GM21576 (cell line): ENCODE results near the gene DENND1A.

Experiments used
- ATAC-seq: cut with Tn5 transposase; IDR thresholded peaks from one replicate; pipeline ENCODE4 v1.9.1; 2021; ENCODE audit warnings: mild to moderate bottlenecking, moderate library complexity; ENCODE audit not compliant: unreplicated experiment

DENND1A gene

GRCh38 chr9:123776708-123777537 lies 153.0 kb downstream of the DENND1A start:
- ATAC-seq: no peak

DNA sequence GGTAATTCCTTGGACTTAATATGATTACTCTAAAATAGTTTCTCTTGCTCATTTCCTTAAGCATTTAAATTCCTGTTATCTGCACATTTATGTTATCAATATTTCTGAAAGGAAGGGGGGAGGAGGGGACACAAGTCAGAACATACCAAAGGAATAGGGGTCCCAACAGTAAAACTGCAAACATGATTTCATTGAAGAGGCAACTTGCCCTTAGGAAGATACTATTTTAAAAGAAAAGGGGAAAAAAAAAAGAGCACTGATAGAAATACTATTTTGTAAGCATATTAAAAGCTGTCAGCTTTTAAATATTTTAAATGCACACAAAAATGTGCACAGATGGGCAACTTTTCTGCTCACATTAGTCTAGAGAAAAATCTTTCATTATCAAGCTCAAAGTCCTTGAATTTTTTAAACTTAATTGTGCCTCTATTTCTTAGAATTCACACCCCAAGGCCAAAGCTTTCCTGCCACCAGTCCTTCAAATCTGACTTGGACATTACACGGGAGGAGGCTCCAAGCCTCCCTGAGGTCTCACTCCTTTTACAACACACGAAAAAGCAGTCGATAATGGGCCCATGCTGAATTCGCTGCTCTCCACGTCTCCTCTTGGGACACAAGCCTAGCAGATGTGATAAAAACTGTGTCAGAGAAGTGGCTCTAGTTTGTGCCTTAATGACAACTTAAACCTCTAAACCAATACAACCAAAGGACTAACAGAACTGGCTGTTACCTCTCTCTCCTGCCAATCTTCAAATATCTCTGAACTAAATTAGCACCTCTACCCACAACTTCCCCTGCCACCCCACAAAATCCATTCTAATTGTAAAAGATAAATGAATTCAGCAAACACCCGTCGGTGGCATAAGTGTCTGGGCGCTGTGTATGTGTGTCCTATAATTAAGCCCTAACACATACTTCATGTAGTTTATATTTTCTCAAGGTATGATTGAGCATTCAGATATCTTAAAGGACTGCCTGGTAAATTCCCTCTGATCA lies 154.3 kb downstream of the DENND1A start:
- ATAC-seq: no peak

- no peak for ATAC-seq
Observed at GRCh38 chr9:123773783-123774182, 156.1 kb downstream of the DENND1A start.

- no peak for ATAC-seq
Observed at GRCh38 chr9:123772967-123773366, 157.0 kb downstream of the DENND1A start.

GRCh38 chr9:123772374-123772773 lies 157.6 kb downstream of the DENND1A start:
- ATAC-seq: no peak

GRCh38 chr9:123771690-123772089 lies 158.2 kb downstream of the DENND1A start:
- ATAC-seq: no peak

DNA sequence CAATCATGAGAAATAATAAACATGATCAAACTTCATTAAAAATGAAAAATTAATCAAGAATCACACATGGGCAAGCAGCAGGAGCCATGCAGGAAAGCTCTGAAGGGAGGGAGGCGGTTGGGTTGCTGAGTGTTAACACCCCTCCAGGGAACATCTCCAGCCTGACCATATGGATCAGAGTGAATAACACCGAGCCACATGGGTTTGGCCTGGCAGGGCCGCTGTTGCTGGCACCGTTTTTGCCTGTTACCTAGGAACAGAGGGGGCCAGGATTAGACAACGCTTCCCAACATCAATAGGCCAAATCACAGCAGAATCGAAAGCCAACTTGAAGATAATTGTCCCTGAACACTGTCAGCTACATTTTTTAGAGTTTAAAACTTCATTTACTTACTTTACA lies 160.2 kb downstream of the DENND1A start:
- no peak for ATAC-seq

- ATAC-seq: no peak
Observed at GRCh38 chr9:123763910-123764588, 165.9 kb downstream of the DENND1A start.

GRCh38 chr9:123761905-123762605 lies 167.9 kb downstream of the DENND1A start:
- no peak for ATAC-seq

DNA sequence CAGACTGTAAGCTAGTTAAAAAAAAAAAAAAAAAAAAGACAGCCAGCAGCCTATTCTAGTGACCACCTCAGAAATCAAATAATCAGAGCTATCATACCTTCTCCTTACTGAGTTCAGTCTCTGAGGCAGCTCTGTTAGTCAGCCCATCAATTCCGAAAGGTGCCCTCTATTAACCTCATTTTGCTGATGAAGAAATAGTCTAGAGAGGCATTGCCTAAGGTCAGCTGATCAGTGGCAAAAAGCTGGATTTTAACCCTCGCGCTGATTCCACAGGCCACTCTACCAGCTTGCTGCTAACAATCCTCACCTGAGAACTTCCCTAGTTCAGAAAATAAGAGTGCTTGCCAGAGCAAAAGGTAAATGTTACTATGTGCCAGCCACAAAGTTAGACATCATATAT lies 172.0 kb downstream of the DENND1A start:
- ATAC-seq: no peak

GRCh38 chr9:123757547-123757946 lies 172.4 kb downstream of the DENND1A start:
- ATAC-seq: no peak

DNA sequence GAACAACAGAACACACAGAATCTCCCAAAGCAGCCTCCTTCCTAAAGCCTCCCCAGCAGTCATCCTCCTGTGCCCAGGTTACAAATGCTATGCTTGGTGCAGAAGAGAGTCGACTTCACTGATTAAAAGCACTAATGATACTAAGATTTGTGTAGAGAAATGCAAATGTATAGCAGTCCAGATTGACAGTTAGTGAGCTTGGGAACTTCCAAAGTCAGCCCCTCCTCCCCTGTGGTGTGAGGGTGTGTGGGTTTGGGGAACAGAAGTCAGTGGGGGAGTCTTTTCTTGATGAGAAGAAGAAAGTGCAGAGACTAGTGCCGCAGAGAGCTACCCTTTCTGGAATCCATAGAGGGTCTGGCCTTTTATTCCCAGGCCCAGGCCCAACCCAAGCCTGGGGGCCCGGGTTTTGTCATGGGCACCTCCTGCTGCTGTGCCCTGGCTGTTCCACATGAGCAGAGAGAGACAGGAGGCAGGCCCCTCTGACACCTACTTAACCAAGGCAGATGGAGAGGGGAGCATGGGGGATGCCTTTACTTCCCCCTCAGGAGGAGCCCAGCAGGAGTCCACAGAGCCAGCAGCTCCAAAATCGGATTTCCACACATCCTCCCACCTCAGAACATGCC lies 173.3 kb downstream of the DENND1A start:
- no peak for ATAC-seq

DNA sequence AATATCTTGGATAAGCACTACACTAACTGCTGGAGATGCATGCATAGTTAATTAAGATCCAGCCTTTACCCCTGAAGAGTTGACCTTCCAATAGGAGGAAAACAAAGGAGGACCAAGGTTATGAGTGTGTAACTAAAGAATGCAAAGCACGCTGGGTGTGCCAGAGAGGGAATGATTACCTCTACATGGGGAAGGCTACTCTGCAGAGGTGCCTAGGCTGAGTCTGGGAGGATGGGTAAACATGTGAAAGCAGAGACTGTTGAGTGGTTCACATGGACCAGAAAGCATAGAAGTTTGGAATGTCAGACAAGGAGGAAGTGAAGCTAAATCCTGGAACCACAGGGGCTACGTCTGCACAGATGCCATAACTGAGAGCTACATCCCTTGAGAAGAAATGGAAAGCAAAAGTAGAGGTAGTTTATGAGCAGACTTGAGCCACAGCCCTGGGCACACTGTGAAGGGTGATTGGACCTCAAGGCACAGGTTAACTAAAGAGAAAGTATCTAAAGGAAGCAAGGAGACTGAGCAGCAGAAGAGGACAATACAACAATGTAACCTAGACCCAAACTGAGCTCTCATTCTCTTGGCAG lies 176.2 kb downstream of the DENND1A start:
- ATAC-seq: no peak

DNA sequence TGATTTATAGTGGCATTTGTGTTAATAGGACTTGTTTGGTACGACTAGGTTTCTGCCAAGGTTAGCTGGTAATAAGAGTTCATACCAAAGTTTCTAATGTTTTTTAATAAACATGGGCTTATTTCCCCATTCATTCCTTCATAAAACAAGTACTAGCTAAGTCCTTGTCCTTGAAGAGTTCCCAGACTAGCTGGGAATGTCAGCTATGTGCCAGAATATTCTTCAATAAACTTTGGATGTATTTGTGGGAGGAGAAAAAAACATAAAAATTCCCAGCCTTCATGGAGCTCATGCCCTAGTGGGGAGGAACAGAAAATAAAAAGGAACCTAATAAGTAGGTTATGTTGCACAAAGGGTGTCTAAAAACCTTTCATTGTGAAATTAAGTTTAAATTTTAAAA lies 176.9 kb downstream of the DENND1A start:
- ATAC-seq: no peak

DNA sequence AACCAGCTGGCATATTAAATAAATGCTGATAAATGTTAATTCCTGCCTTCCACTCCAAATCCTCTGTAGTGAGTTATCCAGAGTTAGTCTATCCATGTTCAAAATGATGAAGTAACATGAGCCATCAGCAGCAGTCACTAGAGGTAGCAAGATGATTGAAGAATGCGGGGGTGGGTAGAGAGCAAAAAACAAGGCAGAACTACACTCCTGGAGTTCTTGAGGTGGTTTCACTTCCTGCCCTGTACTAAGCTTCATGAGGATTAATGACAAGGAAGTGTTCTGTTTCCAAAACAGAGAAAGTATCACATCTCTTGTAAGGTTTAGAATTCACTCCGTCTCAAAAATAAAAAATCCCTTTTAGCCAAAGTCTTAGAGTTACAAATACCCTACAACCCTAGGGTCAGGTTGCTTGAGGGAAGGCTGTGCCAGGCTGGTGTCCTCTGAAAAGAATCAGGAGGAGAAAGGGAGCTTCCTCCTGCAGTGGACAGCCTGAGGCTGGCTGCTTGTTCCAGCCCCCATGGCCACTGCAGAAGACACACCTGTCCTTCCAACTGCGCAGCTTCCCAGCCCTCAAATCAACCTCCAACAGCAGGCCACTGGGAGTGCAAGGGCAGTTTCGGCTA lies 180.2 kb downstream of the DENND1A start:
- ATAC-seq: no peak

DNA sequence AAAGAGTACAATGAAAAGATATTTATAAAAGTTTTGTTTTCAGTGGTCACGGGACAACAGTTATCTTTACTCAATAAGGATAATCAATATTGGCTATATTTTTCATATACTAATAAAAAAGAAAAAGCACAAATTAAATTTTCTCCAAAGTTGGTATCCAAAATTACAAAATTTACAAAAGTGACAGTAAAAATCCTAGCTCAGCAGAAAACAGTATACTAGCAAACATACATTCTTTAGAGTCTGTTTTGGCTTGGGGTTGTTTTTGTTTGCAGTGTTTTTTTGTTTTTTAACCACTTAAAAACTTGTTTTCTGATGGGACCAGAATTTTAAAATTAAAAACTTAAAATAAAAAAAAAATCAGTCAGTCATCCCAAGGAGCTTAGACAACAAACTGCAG lies 183.2 kb downstream of the DENND1A start:
- ATAC-seq: no peak

GRCh38 chr9:123745933-123746332 lies 184.0 kb downstream of the DENND1A start:
- no peak for ATAC-seq

- no peak for ATAC-seq
Observed at GRCh38 chr9:123745451-123745850, 184.5 kb downstream of the DENND1A start.

DNA sequence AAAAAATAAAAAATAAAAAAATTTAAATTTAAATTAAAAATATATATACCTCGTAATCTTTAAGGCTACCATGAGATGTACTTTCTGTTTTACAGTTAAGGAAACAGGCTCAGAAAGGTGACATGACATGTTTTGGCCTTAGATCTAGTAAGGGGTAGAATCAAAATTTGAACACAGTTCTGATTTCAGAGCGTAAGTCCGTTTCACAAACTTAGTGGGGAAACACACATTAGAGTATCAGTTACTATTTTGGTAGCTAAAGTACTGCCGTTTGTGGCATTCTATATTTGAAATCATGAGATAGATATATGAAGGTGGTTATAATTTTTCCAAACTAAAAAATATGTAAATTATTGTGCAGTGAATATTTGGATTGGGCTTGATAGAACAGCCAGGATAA lies 186.2 kb downstream of the DENND1A start:
- no peak for ATAC-seq
